GM21737 (cell line): ENCODE results near the gene OR10R2.
"Not testable (repeated sequence)": the region's sequence is repeated elsewhere in the genome, so short reads cannot be mapped to it uniquely, and the experiment has no call there.

Source experiments
- ATAC-seq: cut with Tn5 transposase; IDR thresholded peaks from one replicate; pipeline ENCODE4 v1.9.1; 2021; ENCODE audit warnings: mild to moderate bottlenecking, moderate library complexity; ENCODE audit not compliant: unreplicated experiment

The OR10R2 gene

GRCh38 chr1:158471920-158472319 is at the start of gene OR10R2:
Gene OR10R2 (plus strand): TSS chr1:158472220. CDS start chr1:158472326, 106 bp downstream.
- no peak for ATAC-seq

- ATAC-seq: no peak
These were observed 47.0 kb upstream of the OR10R2 start for GRCh38 chr1:158425027-158425426.

- ATAC-seq: no peak
These were observed 45.9 kb upstream of the OR10R2 start, which contains the start of gene OR10K2 for GRCh38 chr1:158426137-158426536. Gene OR10K2 (minus strand): TSS chr1:158426237. CDS start chr1:158420866, 5,371 bp downstream.

GRCh38 chr1:158430163-158430562 is 41.9 kb upstream of the OR10R2 start:
- not testable (repeated sequence) for ATAC-seq

GRCh38 chr1:158434741-158435140 is 37.3 kb upstream of the OR10R2 start:
- no peak for ATAC-seq

GRCh38 chr1:158445376-158445775 is 26.6 kb upstream of the OR10R2 start:
- no peak for ATAC-seq

GRCh38 chr1:158454537-158454936 is 17.5 kb upstream of the OR10R2 start:
- ATAC-seq: no peak

GRCh38 chr1:158457246-158457645 is 14.8 kb upstream of the OR10R2 start:
- ATAC-seq: no peak

- no peak for ATAC-seq
These were observed 13.8 kb upstream of the OR10R2 start for GRCh38 chr1:158458263-158458662.

- ATAC-seq: no peak
These were observed 10.5 kb upstream of the OR10R2 start, which contains the start of gene OR10K1 for GRCh38 chr1:158461534-158461933. Gene OR10K1 (plus strand): TSS chr1:158461834. CDS start chr1:158465562, 3,728 bp downstream.

GRCh38 chr1:158485455-158485854 is 13.4 kb downstream of the OR10R2 start:
- ATAC-seq: no peak

GRCh38 chr1:158491316-158491715 is 19.3 kb downstream of the OR10R2 start:
- ATAC-seq: no peak

GRCh38 chr1:158493054-158493453 is 21.0 kb downstream of the OR10R2 start:
- no peak for ATAC-seq

- ATAC-seq: no peak
These were observed 22.8 kb downstream of the OR10R2 start for GRCh38 chr1:158494796-158495195.

- ATAC-seq: no peak
These were observed 24.4 kb downstream of the OR10R2 start for GRCh38 chr1:158496374-158496773.

GRCh38 chr1:158506369-158506987 is 34.5 kb downstream of the OR10R2 start:
- no peak for ATAC-seq

- ATAC-seq: no peak
These were observed 35.5 kb downstream of the OR10R2 start for GRCh38 chr1:158507511-158507910.

GRCh38 chr1:158509471-158510156 is 37.6 kb downstream of the OR10R2 start:
- no peak for ATAC-seq

GRCh38 chr1:158516966-158517365 is 44.9 kb downstream of the OR10R2 start:
- ATAC-seq: no peak

GRCh38 chr1:158520021-158520420 is 48.0 kb downstream of the OR10R2 start:
- no peak for ATAC-seq

- no peak for ATAC-seq
These were observed 49.1 kb downstream of the OR10R2 start for GRCh38 chr1:158520955-158521665.

- no peak for ATAC-seq
These were observed 49.6 kb downstream of the OR10R2 start for GRCh38 chr1:158521666-158522058.
